ENCODE results near the gene CTSV. TPM values are rescaled to one million over a fixed set of nuclear protein-coding genes. Genes with fewer than 3 reads are reported as not detected.
"Not testable (repeated sequence)": the region's sequence is repeated elsewhere in the genome, so short reads cannot be mapped to it uniquely, and the experiment has no call there.

CTSV gene
- total RNA-seq, 2 experiments from 2014 or later = 0.29 to 0.31 TPM

DNA sequence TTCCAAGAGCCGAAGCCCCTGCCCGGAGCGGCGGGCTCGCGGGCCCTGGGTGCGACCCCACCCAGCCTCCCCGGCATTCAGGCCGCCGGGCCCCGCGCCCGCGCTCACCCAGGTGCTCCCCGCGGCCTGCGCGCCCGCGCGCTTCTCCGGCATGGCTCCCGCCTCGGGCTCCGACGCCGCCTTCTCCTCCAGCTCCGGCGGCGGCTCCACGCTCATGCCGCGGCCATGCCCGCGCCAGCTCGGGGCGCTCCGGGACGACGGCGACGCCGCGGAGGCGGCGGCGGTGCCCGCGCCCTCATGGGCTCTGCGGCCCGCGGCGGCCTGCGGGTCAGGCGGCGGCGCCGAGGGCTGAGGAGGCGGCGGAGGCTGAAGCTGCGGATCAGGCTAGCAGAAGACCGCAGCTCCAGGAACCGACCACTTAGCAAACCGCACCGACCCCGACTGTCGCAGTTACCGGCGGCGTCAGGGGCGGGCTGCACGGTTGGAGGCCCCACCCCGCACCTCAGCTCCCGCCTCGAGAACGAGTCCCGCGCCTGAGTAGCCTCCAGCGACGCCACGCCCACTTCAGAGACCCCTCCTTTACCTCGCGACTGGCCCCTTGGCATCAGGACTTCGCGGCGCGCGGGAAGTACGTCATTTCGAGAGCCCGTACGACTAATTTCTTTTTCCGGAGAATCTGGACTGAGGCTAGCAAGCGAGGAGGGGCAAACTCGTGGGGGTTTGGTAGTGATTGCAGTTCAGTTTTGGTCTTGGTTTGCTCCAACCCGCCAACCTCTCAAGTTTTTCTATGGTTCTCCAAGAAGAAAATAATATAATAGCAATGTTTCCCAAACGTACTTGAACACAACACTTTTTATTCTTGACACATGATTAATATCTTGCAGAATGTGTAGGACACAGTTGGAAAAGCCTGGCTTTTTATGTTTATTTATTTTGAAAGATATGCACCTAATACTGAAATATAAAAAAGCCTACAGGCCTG, 25.5 kb downstream of the CTSV start:
- DNase-seq (peak; percentile 83), ATAC-seq (peak; percentile 97)
- H3K9me3 Mint-ChIP-seq (ENCODE audit: insufficient read depth); POLR2A ChIA-PET; H3K27me3 Mint-ChIP-seq (ENCODE audit: low read depth); H3K36me3 Mint-ChIP-seq (ENCODE audit: low read depth); CTCF ChIA-PET: not testable (repeated sequence)
- peaks cover 13% of the 10 kb centered on the region for H3K4me1 Mint-ChIP-seq (ENCODE audit: low read depth)
- peak overlapping the region; percentile 89 for H3K27ac Mint-ChIP-seq
- peak overlapping the region; percentile 85 for H3K4me3 Mint-ChIP-seq

DNA sequence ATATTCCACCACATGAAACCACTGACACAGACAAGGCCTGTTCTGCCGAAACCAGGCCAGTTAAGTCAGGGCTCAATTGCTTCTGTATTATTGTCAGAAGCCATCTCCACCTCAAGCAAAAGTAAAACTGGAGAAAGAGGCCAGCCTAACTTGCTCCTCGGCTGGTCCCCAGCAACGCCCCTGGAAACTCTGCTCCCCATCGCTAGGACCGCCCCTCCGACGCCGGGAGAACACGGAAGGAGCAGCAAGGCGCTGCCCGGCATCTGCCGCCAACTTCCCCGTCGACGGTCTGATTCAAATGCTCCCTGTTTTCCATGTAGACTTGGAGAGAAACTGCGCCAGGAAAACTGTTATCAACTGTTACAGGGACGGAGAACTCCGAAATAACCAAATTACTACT, 26.3 kb downstream of the CTSV start:
- Mint-ChIP-seq H3K4me1 (ENCODE audit: low read depth) (peaks cover 13% of the 10 kb centered on the region), H3K27ac (peak overlapping the region; percentile 89), H3K4me3 (peak overlapping the region; percentile 85)
- CTCF ChIA-PET; H3K36me3 Mint-ChIP-seq (ENCODE audit: low read depth); POLR2A ChIA-PET; H3K27me3 Mint-ChIP-seq (ENCODE audit: low read depth); H3K9me3 Mint-ChIP-seq (ENCODE audit: insufficient read depth): not testable (repeated sequence)
- DNase-seq = peak; percentile 32
- peak; percentile 71 for ATAC-seq

DNA sequence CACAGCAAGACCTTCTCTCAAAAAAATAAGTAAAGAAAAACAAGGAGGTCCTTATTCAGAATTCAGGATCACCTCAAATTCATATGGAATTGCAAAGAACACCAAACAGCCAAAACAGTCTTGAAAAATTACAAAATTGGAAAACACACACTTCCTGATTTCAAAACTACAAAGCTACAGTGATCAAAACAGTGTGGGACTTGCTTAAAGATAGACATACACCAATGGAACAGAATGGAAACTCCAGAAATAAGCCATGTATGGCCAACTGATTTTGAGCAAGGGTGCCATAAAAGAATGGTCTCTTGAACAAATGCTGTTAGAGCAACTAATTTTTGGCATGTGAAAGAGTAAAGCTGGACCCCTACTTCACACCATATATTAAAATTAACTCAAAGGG, 36.7 kb downstream of the CTSV start:
- H3K4me3 Mint-ChIP-seq; H3K4me1 Mint-ChIP-seq (ENCODE audit: low read depth); DNase-seq; H3K27ac Mint-ChIP-seq; H3K9me3 Mint-ChIP-seq (ENCODE audit: insufficient read depth); POLR2A ChIA-PET; H3K36me3 Mint-ChIP-seq (ENCODE audit: low read depth); ATAC-seq; H3K27me3 Mint-ChIP-seq (ENCODE audit: low read depth); CTCF ChIA-PET: not testable (repeated sequence)

DNA sequence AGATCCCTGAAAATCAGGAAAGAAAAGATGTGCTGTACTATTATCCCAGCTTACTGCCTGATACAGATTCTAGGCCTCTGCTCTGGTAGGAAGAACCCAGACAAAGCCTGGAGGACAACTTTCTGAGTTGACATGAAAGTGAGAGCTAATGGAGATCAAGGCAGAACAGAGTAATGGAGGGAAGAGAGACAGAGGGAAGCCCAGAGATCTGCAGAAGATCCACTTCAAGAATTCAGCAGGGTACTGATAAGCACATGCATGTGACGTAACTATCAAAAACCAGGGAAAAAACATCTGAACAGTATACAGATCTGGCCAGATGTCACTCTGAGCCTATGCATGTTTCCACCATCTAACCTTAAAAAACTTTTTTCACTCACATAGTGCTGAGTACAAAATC, 37.6 kb downstream of the CTSV start:
- H3K4me1 Mint-ChIP-seq (ENCODE audit: low read depth) = peaks cover 12% of the 10 kb centered on the region
- H3K9me3 Mint-ChIP-seq (ENCODE audit: insufficient read depth); CTCF ChIA-PET; ATAC-seq; H3K27ac Mint-ChIP-seq; H3K27me3 Mint-ChIP-seq (ENCODE audit: low read depth); H3K36me3 Mint-ChIP-seq (ENCODE audit: low read depth); H3K4me3 Mint-ChIP-seq; POLR2A ChIA-PET; DNase-seq: not testable (repeated sequence)

DNA sequence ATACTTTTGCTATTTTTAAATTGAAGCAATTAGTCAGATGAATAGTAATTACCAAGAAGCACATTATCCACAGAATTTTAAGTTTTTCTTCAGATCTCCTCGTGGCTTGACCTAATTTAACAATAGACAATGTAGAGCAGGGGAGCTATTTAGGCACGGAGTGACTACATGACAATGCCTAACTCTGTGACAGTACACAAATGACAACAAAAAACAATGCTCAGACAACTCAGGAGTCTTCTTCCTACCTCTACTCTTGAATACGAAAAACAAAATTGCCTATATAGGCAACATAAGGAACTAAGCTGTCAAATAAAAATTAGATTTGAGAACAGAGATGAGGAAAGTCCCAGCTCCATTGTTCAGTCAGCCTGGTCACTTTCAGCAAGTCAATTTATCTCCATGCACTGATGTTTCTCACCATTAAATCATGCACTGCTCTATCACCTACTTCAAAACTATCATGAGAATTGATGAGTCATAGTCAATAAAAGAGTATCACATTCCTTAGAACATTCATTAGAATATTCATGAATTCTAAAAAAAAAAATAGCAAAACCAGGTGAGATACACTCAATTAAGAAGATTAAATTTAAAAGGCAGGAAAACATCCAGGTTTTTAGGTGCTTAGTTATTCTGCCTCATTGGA, 38.7 kb downstream of the CTSV start:
- DNase-seq; POLR2A ChIA-PET; H3K36me3 Mint-ChIP-seq (ENCODE audit: low read depth); H3K27ac Mint-ChIP-seq; CTCF ChIA-PET; H3K9me3 Mint-ChIP-seq (ENCODE audit: insufficient read depth); H3K27me3 Mint-ChIP-seq (ENCODE audit: low read depth); H3K4me3 Mint-ChIP-seq; ATAC-seq: not testable (repeated sequence)
- peaks cover 13% of the 10 kb centered on the region for H3K4me1 Mint-ChIP-seq (ENCODE audit: low read depth)

DNA sequence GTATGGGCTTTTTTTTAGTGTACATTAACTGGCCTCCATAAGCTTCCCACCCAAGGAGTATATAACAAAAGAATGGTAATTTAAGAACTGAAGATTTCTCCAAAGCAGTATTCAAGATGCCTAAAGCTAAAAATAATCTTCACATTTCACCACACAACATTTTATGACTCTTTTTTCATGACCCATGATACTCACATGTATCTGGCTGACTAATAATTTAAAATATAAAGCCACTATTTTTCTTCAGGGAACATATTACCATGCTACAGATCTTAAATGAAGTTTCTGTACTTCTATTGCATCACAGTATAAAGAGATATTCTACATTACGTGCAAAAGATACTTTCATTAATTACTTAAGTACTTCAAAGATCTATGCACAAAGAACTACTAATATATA, 39.2 kb downstream of the CTSV start:
- H3K27me3 Mint-ChIP-seq (ENCODE audit: low read depth); POLR2A ChIA-PET; H3K36me3 Mint-ChIP-seq (ENCODE audit: low read depth); H3K27ac Mint-ChIP-seq; H3K4me3 Mint-ChIP-seq; H3K9me3 Mint-ChIP-seq (ENCODE audit: insufficient read depth); CTCF ChIA-PET; ATAC-seq; DNase-seq: not testable (repeated sequence)
- H3K4me1 Mint-ChIP-seq (ENCODE audit: low read depth) = peaks cover 13% of the 10 kb centered on the region

DNA sequence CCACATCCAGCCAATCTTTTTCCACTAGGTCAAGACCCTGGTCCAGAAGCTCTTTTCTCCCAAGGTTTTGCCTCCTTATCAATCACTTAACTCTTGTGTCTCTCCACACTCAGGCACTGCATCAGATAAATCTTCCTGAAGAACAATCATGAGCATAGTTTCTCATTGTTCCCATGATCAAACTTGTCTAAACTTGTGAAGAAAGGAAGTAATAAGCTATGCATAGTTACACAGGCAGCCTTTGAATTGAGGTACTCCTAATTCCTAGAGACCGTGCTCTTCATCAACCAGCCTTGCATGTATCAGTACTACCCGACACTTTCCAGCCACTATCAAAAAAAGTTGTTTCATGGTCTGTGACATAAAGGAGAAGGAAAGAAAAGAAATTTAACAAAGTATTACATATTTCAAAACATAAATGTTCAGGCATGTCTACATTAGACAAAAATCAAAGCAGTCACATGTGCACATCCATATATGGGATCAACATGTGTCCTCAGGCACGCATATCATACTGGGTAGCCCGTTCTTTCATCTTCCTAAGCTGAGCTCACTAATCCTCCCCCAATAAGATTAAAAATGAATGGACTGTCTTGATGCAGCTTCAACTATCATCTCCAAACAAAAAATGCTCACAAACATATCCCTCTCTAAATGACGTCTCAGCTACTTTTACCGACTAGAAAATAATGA, 41.8 kb downstream of the CTSV start:
- H3K4me3 Mint-ChIP-seq; ATAC-seq; DNase-seq; CTCF ChIA-PET; H3K27ac Mint-ChIP-seq; H3K4me1 Mint-ChIP-seq (ENCODE audit: low read depth); H3K27me3 Mint-ChIP-seq (ENCODE audit: low read depth); H3K9me3 Mint-ChIP-seq (ENCODE audit: insufficient read depth); H3K36me3 Mint-ChIP-seq (ENCODE audit: low read depth); POLR2A ChIA-PET: not testable (repeated sequence)

DNA sequence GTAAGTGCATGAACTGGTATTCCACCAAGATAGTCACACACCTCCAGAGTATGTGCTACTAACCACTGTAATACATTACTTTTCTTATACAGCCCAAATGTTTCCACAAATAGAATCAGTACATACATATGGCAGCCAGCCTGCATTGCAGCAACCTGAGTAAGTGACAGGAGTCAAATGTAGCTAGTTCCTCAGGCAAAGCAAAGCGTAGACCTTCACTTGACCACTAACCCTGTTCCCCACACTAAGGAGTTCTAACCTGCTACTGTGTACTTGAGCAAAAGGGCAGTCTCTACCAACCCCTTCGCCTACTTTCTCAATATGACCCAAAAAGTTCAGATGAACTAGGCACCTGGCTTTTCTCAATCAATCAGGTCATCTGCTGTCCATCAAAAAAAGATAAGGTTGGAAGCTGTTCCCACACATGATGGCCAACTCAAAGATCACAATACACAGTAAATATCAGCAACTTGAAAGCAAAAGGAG, 44.4 kb downstream of the CTSV start:
- DNase-seq; H3K27ac Mint-ChIP-seq; H3K27me3 Mint-ChIP-seq (ENCODE audit: low read depth); POLR2A ChIA-PET; ATAC-seq; H3K9me3 Mint-ChIP-seq (ENCODE audit: insufficient read depth); H3K36me3 Mint-ChIP-seq (ENCODE audit: low read depth); H3K4me3 Mint-ChIP-seq; CTCF ChIA-PET: not testable (repeated sequence)
- H3K4me1 Mint-ChIP-seq (ENCODE audit: low read depth) = peaks cover 21% of the 10 kb centered on the region

DNA sequence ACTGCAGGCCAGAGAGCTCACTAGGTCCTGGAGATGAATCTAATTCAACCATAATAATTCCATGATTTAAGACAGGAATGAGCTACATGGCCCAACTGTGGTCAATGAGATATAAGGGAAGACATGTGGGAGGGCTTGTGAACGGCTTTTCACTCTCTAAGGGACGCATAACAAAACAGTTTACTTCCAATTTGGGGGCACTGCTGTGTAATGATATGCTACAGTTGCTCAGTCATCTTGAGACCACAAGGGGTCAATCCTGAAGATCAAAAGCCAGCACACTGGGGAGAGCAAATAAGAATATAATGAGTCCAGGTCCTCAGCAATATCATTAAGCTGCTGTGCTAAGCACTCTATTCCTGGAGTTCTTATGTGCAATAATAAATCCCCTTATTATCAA, 46.6 kb downstream of the CTSV start:
- H3K4me3 Mint-ChIP-seq; H3K9me3 Mint-ChIP-seq (ENCODE audit: insufficient read depth); H3K27me3 Mint-ChIP-seq (ENCODE audit: low read depth); CTCF ChIA-PET; DNase-seq; H3K36me3 Mint-ChIP-seq (ENCODE audit: low read depth); H3K27ac Mint-ChIP-seq; ATAC-seq; POLR2A ChIA-PET: not testable (repeated sequence)
- peaks cover 25% of the 10 kb centered on the region for H3K4me1 Mint-ChIP-seq (ENCODE audit: low read depth)

DNA sequence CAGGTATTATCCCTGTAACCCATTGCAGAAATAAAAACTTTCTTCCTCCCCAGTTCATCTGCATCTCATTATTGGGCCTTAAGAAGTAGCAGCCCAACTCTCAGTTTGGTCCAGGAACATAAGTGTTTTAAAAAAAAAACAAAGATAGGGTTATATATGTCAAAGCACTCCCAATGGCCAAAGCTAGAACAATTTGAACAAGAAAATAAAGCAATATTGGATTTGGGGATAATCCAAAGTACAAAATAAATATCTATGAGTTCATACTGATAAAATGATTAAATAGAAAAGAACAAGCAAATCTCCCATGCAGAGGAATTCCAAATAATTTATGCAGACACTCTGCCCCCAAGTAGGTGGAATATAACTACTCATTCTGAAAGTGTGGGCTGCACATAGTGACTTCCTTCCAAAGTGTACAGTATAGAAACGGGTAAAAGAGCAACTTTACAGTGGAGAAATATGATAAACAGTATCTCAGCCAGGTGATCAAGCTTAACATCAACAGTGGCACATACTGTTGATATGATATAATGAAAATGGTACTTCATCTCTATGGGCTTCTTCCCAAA, 49.1 kb downstream of the CTSV start:
- peak overlapping the region; percentile 26 for H3K27ac Mint-ChIP-seq
- POLR2A ChIA-PET = not testable (repeated sequence)

DNA sequence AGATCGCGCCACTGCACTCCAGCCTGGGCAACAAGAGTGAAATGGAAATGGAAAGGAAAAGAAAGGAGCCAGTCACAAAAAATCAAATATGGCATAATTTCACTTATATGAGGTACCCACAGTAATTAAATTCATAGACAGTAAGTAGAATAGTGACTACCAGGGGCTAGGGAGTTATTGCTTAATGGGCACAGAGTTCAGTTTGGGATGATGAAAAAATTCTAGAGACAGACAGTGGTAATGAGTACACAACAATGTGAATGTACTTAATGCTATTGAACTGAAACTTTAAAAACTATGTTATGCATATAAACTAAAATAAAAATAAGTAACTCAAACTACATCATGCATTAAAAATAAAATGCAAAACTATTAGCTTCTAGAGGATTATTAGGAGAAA, 54.1 kb downstream of the CTSV start:
- H3K27ac Mint-ChIP-seq; POLR2A ChIA-PET; CTCF ChIA-PET; H3K36me3 Mint-ChIP-seq (ENCODE audit: low read depth); H3K9me3 Mint-ChIP-seq (ENCODE audit: insufficient read depth); H3K4me3 Mint-ChIP-seq; H3K27me3 Mint-ChIP-seq (ENCODE audit: low read depth); ATAC-seq; DNase-seq; H3K4me1 Mint-ChIP-seq (ENCODE audit: low read depth): not testable (repeated sequence)

More for the DNA sequence above, 49.1 kb downstream of the CTSV start:
- H3K9me3 Mint-ChIP-seq (ENCODE audit: insufficient read depth); DNase-seq; H3K36me3 Mint-ChIP-seq (ENCODE audit: low read depth); CTCF ChIA-PET; H3K4me3 Mint-ChIP-seq; H3K27me3 Mint-ChIP-seq (ENCODE audit: low read depth): not testable (repeated sequence)
- peak; percentile 67 for ATAC-seq
- H3K4me1 Mint-ChIP-seq (ENCODE audit: low read depth) = peaks cover 20% of the 10 kb centered on the region

DNA sequence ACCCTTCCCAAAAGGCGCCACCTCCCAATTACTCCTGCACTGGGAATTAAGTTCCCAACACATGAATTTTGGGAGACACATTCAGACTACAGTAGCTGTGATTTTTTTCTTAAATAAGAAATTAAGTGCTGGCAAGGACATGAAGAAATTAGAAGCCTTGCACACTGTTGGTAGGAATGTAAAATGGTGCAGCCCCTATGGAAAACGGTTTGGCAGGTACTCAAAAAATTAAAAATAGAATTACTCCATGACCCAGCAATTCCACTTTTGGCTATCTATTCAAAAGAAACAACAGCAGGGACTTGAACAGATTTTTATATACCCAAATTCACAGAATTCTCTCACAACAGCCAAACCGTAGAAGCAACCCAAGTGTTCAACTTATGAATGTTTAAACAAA, 54.8 kb downstream of the CTSV start:
- H3K36me3 Mint-ChIP-seq (ENCODE audit: low read depth); DNase-seq; ATAC-seq; POLR2A ChIA-PET; H3K4me1 Mint-ChIP-seq (ENCODE audit: low read depth); H3K4me3 Mint-ChIP-seq; H3K27ac Mint-ChIP-seq; CTCF ChIA-PET; H3K27me3 Mint-ChIP-seq (ENCODE audit: low read depth); H3K9me3 Mint-ChIP-seq (ENCODE audit: insufficient read depth): not testable (repeated sequence)
